Testis (tissue), 2 donors: ENCODE data around the gene CDYL2.

Experiments used
- CTCF ChIP-seq, 3 experiments: fragments of 450-650 bp in 2 of 3; fragments of 200-600 bp in 1 of 3; sonication (generic) in 1 of 3; IDR thresholded peaks; one replicate each; pipeline ENCODE4 v1.5.1; 2016 to 2019; ENCODE audit warnings: antibody characterized with exemption in 3 of 3, mild to moderate bottlenecking in 2 of 3, moderate library complexity in 1 of 3
- POLR2A ChIP-seq: fragments of 450-650 bp; IDR thresholded peaks from one replicate; pipeline ENCODE4 v1.6.1; 2017; ENCODE audit warnings: antibody characterized with exemption, mild to moderate bottlenecking, moderate library complexity

GRCh38 chr16:80804056-80804525, 307 bp downstream of the CDYL2 start:
- TF ChIP-seq CTCF (IDR thresholded peaks at IDR 0.05) (no peak), POLR2A (no peak)
